ENCODE measurements around the gene GPC1.

DNA sequence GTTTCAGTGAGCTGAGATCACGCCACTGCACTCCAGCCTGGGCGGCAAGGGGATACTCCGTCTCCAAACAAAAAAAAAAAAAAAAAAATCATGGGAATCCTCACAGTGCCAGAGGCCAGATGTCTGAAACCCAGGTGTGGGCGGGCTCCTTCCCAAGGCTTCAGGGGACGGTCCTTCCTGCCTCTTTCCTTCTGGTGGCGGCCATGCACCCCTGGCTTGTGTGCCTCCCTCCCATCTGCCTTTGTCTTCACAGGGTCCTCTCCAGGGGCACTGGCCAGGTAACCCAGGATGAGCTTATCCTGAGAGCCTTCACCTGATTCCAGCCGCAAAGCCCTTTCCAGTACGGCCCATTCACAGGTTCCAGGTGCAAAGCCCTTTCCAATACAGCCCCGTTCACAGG lies 40.9 kb upstream of the GPC1 start:
- TF ChIP-seq, protein P1, sequence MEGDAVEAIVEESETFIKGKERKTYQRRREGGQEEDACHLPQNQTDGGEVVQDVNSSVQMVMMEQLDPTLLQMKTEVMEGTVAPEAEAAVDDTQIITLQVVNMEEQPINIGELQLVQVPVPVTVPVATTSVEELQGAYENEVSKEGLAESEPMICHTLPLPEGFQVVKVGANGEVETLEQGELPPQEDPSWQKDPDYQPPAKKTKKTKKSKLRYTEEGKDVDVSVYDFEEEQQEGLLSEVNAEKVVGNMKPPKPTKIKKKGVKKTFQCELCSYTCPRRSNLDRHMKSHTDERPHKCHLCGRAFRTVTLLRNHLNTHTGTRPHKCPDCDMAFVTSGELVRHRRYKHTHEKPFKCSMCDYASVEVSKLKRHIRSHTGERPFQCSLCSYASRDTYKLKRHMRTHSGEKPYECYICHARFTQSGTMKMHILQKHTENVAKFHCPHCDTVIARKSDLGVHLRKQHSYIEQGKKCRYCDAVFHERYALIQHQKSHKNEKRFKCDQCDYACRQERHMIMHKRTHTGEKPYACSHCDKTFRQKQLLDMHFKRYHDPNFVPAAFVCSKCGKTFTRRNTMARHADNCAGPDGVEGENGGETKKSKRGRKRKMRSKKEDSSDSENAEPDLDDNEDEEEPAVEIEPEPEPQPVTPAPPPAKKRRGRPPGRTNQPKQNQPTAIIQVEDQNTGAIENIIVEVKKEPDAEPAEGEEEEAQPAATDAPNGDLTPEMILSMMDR (IDR thresholded peaks at IDR 0.05), result no peak
- TF ChIP-seq POLR2A (IDR thresholded peaks at IDR 0.05) (no peak), POLR2AphosphoS5 (IDR thresholded peaks at IDR 0.05) (no peak)
